AG08396 (cell line): Measurements from ENCODE around the gene MYH11.
"Not testable (repeated sequence)": the region's sequence is repeated elsewhere in the genome, so short reads cannot be mapped to it uniquely, and the experiment has no call there.

Experiments used
- DNase-seq: peaks from one replicate; pipeline ENCODE4 v3.0.0; 2012; ENCODE audit warnings: low spot score, mixed read lengths

MYH11 gene

GRCh38 chr16:15672127-15672513 is 184.7 kb downstream of the MYH11 start:
- peak; percentile 17 for DNase-seq

GRCh38 chr16:15671530-15672117 is 185.2 kb downstream of the MYH11 start:
- DNase-seq = no peak

- DNase-seq = no peak
These were observed 189.6 kb downstream of the MYH11 start for GRCh38 chr16:15667091-15667742.

- no peak for DNase-seq
These were observed 191.7 kb downstream of the MYH11 start for GRCh38 chr16:15665107-15665506.

GRCh38 chr16:15660203-15660601 is 196.6 kb downstream of the MYH11 start:
- no peak for DNase-seq

GRCh38 chr16:15658556-15658955 is 198.3 kb downstream of the MYH11 start:
- no peak for DNase-seq

- DNase-seq = no peak
These were observed 198.7 kb downstream of the MYH11 start for GRCh38 chr16:15658149-15658548.

- not testable (repeated sequence) for DNase-seq
These were observed 201.3 kb downstream of the MYH11 start for GRCh38 chr16:15655561-15655960.

- no peak for DNase-seq
These were observed 202.2 kb downstream of the MYH11 start for GRCh38 chr16:15654591-15654990.

- DNase-seq = peak; percentile 87
These were observed 203.6 kb downstream of the MYH11 start for GRCh38 chr16:15653227-15653626.
